GM21825 (cell line): ENCODE results near the gene NBEA.
"Not testable (repeated sequence)": the region's sequence is repeated elsewhere in the genome, so short reads cannot be mapped to it uniquely, and the experiment has no call there.

Source experiments
- ATAC-seq: cut with Tn5 transposase; IDR thresholded peaks from one replicate; pipeline ENCODE4 v1.9.1; 2021; ENCODE audit warnings: mild to moderate bottlenecking, moderate library complexity; ENCODE audit not compliant: unreplicated experiment

Gene NBEA

GRCh38 chr13:34951528-34951927 is 9.5 kb downstream of the NBEA start:
- no peak for ATAC-seq

- no peak for ATAC-seq
Observed at GRCh38 chr13:34959489-34959888, 17.4 kb downstream of the NBEA start.

GRCh38 chr13:34964558-34964957 is 22.5 kb downstream of the NBEA start:
- no peak for ATAC-seq

GRCh38 chr13:34967851-34968562 is 25.9 kb downstream of the NBEA start:
- ATAC-seq: no peak

- ATAC-seq: not testable (repeated sequence)
Observed at GRCh38 chr13:34969539-34969938, 27.5 kb downstream of the NBEA start.

GRCh38 chr13:34970961-34971360 is 28.9 kb downstream of the NBEA start:
- ATAC-seq: no peak

GRCh38 chr13:34971473-34971872 is 29.4 kb downstream of the NBEA start:
- no peak for ATAC-seq

GRCh38 chr13:34985199-34985598 is 43.1 kb downstream of the NBEA start:
- ATAC-seq: not testable (repeated sequence)

GRCh38 chr13:34988330-34988791 is 46.3 kb downstream of the NBEA start:
- ATAC-seq: no peak

- ATAC-seq: no peak
Observed at GRCh38 chr13:34990399-34991214, 48.5 kb downstream of the NBEA start.

- ATAC-seq: no peak
Observed at GRCh38 chr13:34993470-34993869, 51.4 kb downstream of the NBEA start.

GRCh38 chr13:35003734-35004133 is 61.7 kb downstream of the NBEA start:
- not testable (repeated sequence) for ATAC-seq

- ATAC-seq: no peak
Observed at GRCh38 chr13:35005051-35005450, 63.0 kb downstream of the NBEA start.

- ATAC-seq: no peak
Observed at GRCh38 chr13:35014606-35015213, 72.6 kb downstream of the NBEA start.

GRCh38 chr13:35016362-35017112 is 74.5 kb downstream of the NBEA start:
- ATAC-seq: no peak

GRCh38 chr13:35025314-35025713 is 83.2 kb downstream of the NBEA start:
- no peak for ATAC-seq

- ATAC-seq: no peak
Observed at GRCh38 chr13:35028338-35028867, 86.3 kb downstream of the NBEA start.

- ATAC-seq: no peak
Observed at GRCh38 chr13:35039012-35039411, 96.9 kb downstream of the NBEA start.

GRCh38 chr13:35046587-35046986 is 104.5 kb downstream of the NBEA start:
- ATAC-seq: no peak

- no peak for ATAC-seq
Observed at GRCh38 chr13:35055705-35056104, 113.6 kb downstream of the NBEA start.

- ATAC-seq: no peak
Observed at GRCh38 chr13:35057858-35058257, 115.8 kb downstream of the NBEA start.
